MM.1S (cell line): ENCODE measurements around the gene MRLN.

Experiments used
- DNase-seq: peaks from one replicate; pipeline ENCODE4 v3.0.0-alpha.2; 2015
- H2AFZ ChIP-seq: fragments of 300-600 bp; sonication (generic); 2 replicates; pipeline ENCODE4 v1.6.0; 2016; ENCODE audit warnings: antibody characterized with exemption, low read length
- H3F3A ChIP-seq: fragments of 300-600 bp; sonication (generic); 2 replicates; pipeline ENCODE4 v1.6.1; 2016; ENCODE audit warnings: mild to moderate bottlenecking, antibody characterized with exemption, low read length, moderate library complexity, mixed read lengths; ENCODE audit not compliant: insufficient read depth
- H3K27ac ChIP-seq: fragments of 300-600 bp; sonication (generic); 2 replicates; pipeline ENCODE4 v1.5.1; 2016; ENCODE audit warnings: mild to moderate bottlenecking, low read length
- H3K27me3 ChIP-seq: fragments of 300-600 bp; sonication (generic); replicated peaks from 2 replicates; pipeline ENCODE4 v1.6.0; 2016; ENCODE audit warnings: low read length; ENCODE audit not compliant: insufficient read depth
- H3K36me3 ChIP-seq: fragments of 300-600 bp; sonication (generic); replicated peaks from 2 replicates; pipeline ENCODE4 v1.6.1; 2016; ENCODE audit warnings: mild to moderate bottlenecking, low read length, mixed read lengths; ENCODE audit not compliant: insufficient read depth
- H3K4me1 ChIP-seq: fragments of 300-600 bp; sonication (generic); 2 replicates; pipeline ENCODE4 v1.6.1; 2016; ENCODE audit warnings: low read length, mixed read lengths
- H3K4me2 ChIP-seq: fragments of 300-600 bp; sonication (generic); 2 replicates; pipeline ENCODE4 v1.6.0; 2016; ENCODE audit warnings: low read depth, low read length
- H3K4me3 ChIP-seq: fragments of 300-600 bp; sonication (generic); 2 replicates; pipeline ENCODE4 v1.5.1; 2016; ENCODE audit warnings: low read length, mixed read lengths
- H3K79me2 ChIP-seq: fragments of 300-600 bp; sonication (generic); 2 replicates; pipeline ENCODE4 v1.6.1; 2016; ENCODE audit warnings: mixed run types, low read length, mixed read lengths
- H3K9ac ChIP-seq: fragments of 300-600 bp; sonication (generic); 2 replicates; pipeline ENCODE4 v1.6.1; 2016; ENCODE audit warnings: low read length, mixed read lengths
- H3K9me2 ChIP-seq: fragments of 300-600 bp; sonication (generic); replicated peaks from 2 replicates; pipeline ENCODE4 v1.6.1; 2016; ENCODE audit warnings: mild to moderate bottlenecking, low read length, mixed read lengths; ENCODE audit not compliant: insufficient read depth
- H3K9me3 ChIP-seq: fragments of 300-600 bp; sonication (generic); replicated peaks from 2 replicates; pipeline ENCODE4 v1.6.1; 2016; ENCODE audit warnings: mild to moderate bottlenecking, low read length, mixed read lengths; ENCODE audit not compliant: insufficient read depth
- H4K20me1 ChIP-seq: fragments of 300-600 bp; sonication (generic); 2 replicates; pipeline ENCODE4 v1.6.1; 2016; ENCODE audit warnings: mild to moderate bottlenecking, low read length, moderate library complexity, mixed read lengths; ENCODE audit not compliant: insufficient read depth
- CTCF ChIP-seq: fragments of 300-600 bp; sonication (generic); IDR thresholded peaks from 2 replicates; pipeline ENCODE4 v1.5.1; 2016; ENCODE audit warnings: antibody characterized with exemption, low read length, mixed read lengths
- EZH2 ChIP-seq: fragments of 300-600 bp; sonication (generic); optimal IDR thresholded peaks from 2 replicates; pipeline ENCODE3; 2017; ENCODE audit warnings: low read depth, mild to moderate bottlenecking, antibody characterized with exemption, low read length, mixed read lengths
- EZH2phosphoT487 ChIP-seq: fragments of 300-600 bp; sonication (generic); IDR thresholded peaks from 2 replicates; pipeline ENCODE4 v1.6.1; 2018; ENCODE audit warnings: antibody characterized with exemption, low read length

Gene MRLN

DNA sequence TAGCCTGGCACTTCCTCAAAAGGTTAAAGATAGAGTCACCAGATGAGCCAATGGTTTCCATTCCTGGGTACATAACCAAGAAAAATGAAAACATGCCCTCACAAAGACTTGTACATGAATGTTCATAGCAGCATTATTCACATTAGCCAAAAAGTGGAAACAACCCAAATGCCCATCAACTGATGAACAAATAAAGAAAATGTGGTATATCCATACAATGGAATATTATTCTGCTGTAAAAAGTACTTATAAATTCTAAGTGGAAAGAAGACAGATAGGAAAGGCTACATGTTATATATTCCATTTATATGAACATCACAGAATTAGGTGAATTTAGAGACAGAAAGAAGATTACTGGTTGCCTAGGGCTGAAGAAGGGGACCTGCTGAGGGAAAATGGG, 32.9 kb downstream of the MRLN start:
- Histone ChIP-seq H3K4me1 (no peaks in the 10 kb centered on the region), H3K79me2 (no peaks in the 10 kb centered on the region), H3K27me3 (no peaks in the 10 kb centered on the region), H3K9me2 (no peaks in the 10 kb centered on the region), H3K27ac (no peak overlapping the region), H3K4me2 (no peak overlapping the region), H4K20me1 (no peaks in the 10 kb centered on the region), H3F3A (no peaks in the 10 kb centered on the region), H3K36me3 (no peaks in the 10 kb centered on the region), H2AFZ (no peak overlapping the region), H3K9me3 (no peaks in the 10 kb centered on the region), H3K4me3 (no peak overlapping the region), H3K9ac (no peak overlapping the region)
- no peak for DNase-seq
- no peak for TF ChIP-seq CTCF

GRCh38 chr10:59719374-59719773, 33.9 kb downstream of the MRLN start:
- DNase-seq, result no peak

DNA sequence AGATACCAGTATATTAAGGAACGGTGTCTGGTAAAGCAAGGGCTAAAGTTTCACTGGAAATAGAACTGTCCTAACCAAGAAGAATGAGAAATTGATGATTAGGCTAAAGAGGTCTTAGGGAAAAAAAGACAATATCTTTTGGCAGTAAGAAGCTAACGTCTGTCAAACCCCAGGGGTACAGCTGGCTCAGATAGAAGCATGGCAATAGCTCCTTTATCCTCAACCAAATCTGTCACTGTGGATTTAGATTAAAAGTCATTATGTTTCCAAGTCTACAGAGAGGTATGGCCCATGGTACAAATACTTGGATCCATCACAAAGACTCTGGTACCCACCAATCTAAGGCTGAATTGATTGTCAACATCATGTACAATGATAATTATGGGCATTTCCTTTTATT, 35.0 kb downstream of the MRLN start:
- no peaks in the 10 kb centered on the region for H3F3A ChIP-seq
- DNase-seq, result no peak
- no peaks in the 10 kb centered on the region for H3K79me2 ChIP-seq
- H2AFZ ChIP-seq, result no peak overlapping the region
- no peak overlapping the region for H3K9ac ChIP-seq
- no peaks in the 10 kb centered on the region for H4K20me1 ChIP-seq
- H3K4me1 ChIP-seq, result no peaks in the 10 kb centered on the region
- H3K27ac ChIP-seq, result no peak overlapping the region
- H3K36me3 ChIP-seq, result no peaks in the 10 kb centered on the region
- no peak overlapping the region for H3K4me3 ChIP-seq
- no peaks in the 10 kb centered on the region for H3K9me3 ChIP-seq
- TF ChIP-seq EZH2phosphoT487 (no peak), EZH2 (no peak), CTCF (no peak)
- H3K27me3 ChIP-seq, result no peaks in the 10 kb centered on the region
- H3K4me2 ChIP-seq, result no peak overlapping the region
- no peaks in the 10 kb centered on the region for H3K9me2 ChIP-seq

More at GRCh38 chr10:59719374-59719773, 33.9 kb downstream of the MRLN start:
- Histone ChIP-seq H3F3A (no peaks in the 10 kb centered on the region), H3K27ac (no peak overlapping the region), H3K27me3 (no peaks in the 10 kb centered on the region), H3K4me2 (no peak overlapping the region), H4K20me1 (no peaks in the 10 kb centered on the region), H3K4me1 (no peaks in the 10 kb centered on the region), H3K9ac (no peak overlapping the region), H3K79me2 (no peaks in the 10 kb centered on the region), H3K4me3 (no peak overlapping the region), H3K9me3 (no peaks in the 10 kb centered on the region), H3K9me2 (no peaks in the 10 kb centered on the region), H2AFZ (no peak overlapping the region), H3K36me3 (no peaks in the 10 kb centered on the region)
- TF ChIP-seq CTCF (peak; percentile 14; the same call in 1 of the 2 replicates), EZH2 (no peak), EZH2phosphoT487 (no peak)
